Measurements from ENCODE around the gene ARF3.

GRCh38 chr12:48889679-48890078 is 67.6 kb downstream of the ARF3 start:
- no peak for TF ChIP-seq EZH2 (IDR thresholded peaks at IDR 0.05; ENCODE audit: borderline replicate concordance, low read depth, low read length, severe bottlenecking)
- no peak for TF ChIP-seq CTCF (IDR thresholded peaks at IDR 0.05; ENCODE audit: extremely low read depth in 1 of 2, insufficient read depth in 1 of 2, low read depth in 1 of 2, low read length in 2 of 2)
- no peak for TF ChIP-seq JUN (IDR thresholded peaks at IDR 0.05; ENCODE audit: borderline replicate concordance, insufficient read depth, insufficient read length, low read depth)
- no peak for TF ChIP-seq MAX (IDR thresholded peaks at IDR 0.05; ENCODE audit: insufficient read depth, insufficient read length)
- TF ChIP-seq POLR2A (IDR thresholded peaks at IDR 0.05; ENCODE audit: low read depth, low read length) = no peak
- no peak for TF ChIP-seq MYC (IDR thresholded peaks at IDR 0.05; ENCODE audit: low read depth, low read length)
- TF ChIP-seq POLR2AphosphoS5 (IDR thresholded peaks at IDR 0.05; ENCODE audit: insufficient read depth, low read depth, low read length) = no peak
- no peak for TF ChIP-seq FOS (IDR thresholded peaks at IDR 0.05; ENCODE audit: borderline replicate concordance, insufficient read depth, low read length)
- TF ChIP-seq GATA2 (IDR thresholded peaks at IDR 0.05; ENCODE audit: insufficient read depth, insufficient read length, low read depth, low read length) = no peak

Data from endothelial cell of umbilical vein (primary cell).